ENCODE data around the gene ASTN2.

Gene ASTN2

GRCh38 chr9:117414220-117414905, 494 bp downstream of the ASTN2 start:
- DNase-seq, result no peak

DNA sequence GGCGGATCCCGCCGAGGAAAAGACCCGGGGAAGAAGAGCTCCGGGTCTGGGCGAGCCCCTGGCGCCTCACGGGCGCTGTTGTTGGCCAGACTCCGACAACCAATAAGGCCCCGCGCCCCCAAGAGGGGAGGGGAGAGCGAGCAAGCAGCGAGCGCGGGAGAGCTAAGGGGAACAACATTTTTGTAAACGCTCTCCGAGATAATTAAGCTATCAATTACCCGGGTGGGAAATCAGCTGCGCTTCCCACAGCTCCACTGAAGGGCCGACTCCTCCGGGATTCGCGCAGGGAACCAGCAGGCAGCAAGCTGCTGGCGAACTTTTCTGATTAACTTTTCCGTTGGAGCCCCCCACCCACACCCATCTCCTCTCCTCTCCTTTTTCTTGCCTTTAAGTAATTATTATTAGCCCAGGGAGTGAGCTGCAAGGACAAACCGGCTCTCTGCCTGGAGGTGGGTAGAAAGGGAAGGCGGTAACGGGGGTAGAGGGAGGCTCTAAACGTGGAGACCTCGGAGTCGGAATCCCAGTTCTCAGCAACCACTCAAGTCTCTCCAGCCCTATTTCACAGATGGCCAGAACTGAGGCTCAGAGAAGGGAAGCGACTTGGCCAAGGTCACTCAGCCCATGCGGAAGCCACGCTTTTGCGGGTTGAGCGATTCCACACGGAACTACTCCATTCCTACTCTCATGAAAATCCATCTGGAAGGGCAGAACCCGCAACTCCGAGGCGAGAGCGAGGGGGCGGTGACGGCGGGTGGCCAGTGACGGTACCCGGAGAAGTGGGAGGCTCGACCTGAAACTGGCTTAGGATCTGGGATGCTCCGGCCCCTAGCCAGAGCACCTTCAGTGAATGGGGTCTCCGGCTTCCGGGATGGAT, 1.3 kb downstream of the ASTN2 start:
- no peak for DNase-seq

DNA sequence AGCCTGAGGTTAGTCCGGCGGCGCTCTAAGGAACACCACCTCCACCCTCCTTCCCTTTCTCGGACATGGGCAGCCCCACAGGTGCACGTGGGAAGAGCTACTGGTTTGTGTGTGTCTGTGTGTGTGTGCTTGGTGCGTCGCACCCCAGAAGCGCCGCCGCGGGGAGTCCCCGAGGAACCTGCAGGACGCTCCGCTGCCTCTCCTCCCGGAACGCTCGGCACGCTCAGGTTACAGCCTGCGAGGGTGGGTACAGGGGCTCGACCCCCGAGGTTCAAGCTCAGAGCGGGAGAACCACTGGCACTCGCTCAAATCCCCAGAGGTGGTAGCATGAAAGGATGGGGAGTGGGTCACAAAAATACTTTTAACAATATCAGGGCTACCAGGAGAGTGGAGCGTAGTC, 2.0 kb downstream of the ASTN2 start:
- no peak for DNase-seq

- DNase-seq, result no peak
Observed at GRCh38 chr9:117412006-117412715, 2.7 kb downstream of the ASTN2 start.

- DNase-seq, result no peak
Observed at GRCh38 chr9:117411547-117411946, 3.3 kb downstream of the ASTN2 start.

DNA sequence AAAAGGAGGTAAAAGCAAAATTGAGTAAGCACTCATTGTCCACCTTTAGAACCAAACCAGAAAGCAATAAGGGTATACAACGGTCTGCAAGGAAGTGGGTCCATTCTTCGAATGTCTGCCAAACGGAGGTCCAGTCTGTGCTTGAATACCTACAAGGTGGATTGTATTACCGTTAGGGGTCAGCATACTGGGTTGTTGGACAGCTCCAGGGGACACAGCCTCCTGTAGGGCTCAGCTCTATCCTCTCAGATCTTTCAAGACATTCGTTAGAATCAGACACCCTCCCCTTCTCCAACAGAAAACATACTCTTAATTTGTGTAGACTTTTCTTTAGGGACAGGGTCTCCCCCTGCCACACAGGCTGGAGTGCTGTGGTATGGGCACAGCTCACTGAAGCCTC, 5.5 kb downstream of the ASTN2 start:
- no peak for DNase-seq

DNA sequence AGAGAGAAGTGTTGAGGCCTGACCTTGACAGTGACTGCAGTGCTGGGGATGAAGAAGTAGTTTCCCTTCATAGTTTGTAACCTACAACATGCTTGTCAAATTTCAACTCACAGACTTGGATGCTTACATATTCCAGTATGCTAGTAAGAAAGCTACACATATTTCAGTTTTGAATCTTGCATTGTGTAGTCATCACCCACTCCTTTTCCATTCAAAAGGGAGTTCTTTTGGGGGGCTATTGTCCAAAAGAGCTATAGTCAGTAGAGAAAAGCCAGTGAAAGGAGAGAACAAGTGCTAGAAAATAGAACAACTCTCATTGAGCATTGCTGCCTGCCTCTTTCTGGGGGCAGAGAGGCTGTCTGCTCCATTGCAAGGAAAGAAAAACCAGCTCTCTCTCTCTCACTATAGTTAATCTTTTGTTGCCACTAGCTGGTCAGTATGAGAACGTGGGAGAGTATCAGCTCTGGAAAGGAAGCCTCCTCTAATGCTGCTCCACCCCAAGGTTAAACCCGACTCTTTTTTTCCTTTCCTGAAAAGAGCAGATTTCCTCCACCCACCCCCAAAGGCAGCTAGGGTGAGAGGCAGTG, 7.3 kb downstream of the ASTN2 start:
- DNase-seq, result no peak

DNA sequence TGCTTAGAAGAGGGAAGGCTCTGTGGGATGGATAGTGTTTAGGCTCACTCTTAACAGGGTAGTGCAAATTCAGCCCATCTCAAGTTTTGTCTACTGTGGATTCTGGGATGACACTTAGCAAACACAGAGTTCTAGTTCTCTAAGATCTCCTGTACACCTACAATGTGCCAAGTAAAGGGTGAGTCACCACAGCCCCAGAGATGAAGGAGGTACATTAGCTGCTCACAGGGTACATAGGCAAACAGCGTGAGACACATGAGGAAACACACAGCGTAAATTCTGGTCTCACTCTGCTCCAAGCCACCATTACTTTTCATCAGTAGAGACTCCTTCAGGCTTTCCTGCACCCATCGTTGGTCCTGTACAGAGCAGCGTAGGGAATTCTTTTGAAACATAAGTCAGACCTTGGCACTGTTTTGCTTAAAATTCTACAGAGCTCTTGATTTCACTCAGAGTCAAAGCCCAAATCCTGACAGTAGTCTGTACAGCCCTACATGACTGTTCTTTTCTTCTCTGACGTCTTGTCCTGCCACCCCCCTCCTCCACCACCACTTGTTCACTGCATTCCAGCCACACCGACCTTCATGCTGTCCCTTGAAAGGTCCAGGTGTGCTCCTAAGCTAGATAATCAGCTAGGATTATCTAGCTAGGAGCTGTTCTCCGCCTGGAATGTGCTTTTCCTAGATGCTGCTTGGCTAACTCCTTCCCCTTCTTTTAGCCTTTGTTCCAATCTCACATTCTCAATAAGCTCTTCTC, 8.7 kb downstream of the ASTN2 start:
- no peak for DNase-seq

DNA sequence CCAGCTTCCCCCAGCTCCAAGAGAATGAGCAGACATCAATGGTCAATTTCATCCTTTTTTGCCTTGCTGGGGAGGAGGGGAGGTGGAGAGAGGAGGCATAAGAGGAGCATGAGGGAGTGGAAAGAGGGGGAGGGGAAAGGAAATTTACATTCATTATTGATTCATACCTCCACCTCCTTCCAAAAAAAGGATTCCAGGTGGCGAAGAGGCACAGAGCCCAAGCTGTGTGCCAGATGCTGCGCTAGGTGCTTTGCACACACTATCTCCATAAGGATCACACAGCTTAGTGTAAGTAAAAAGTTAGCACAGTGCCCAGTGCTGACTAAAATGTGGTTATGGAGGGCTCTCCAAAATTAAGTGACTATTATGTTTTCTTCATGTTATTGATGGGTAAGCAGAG, 11.0 kb downstream of the ASTN2 start:
- no peak for DNase-seq

- DNase-seq, result no peak
Observed at GRCh38 chr9:117403403-117403811, 11.4 kb downstream of the ASTN2 start.

- DNase-seq, result no peak
Observed at GRCh38 chr9:117400171-117400570, 14.7 kb downstream of the ASTN2 start.

GRCh38 chr9:117395151-117395650, 19.7 kb downstream of the ASTN2 start:
- DNase-seq, result no peak

- no peak for DNase-seq
Observed at GRCh38 chr9:117394655-117395054, 20.2 kb downstream of the ASTN2 start.

DNA sequence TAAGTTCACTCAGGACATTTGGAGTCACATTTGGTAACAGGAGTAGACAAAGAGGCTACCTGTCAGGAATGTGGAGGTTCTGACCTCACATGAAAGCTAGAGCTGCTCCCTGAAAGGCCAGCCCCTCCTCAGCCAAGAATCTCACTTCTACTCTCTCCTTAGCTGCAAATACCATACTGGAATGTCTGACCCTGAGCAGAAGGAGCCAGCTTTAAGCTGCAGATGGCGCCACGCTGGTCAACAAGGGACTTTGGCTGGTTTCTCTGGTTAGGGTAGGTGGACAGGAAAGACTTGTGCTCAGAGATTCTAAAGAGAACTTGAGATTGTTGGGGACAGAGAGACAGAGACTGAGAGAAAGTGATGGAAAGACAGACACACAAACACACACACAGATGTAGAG, 21.9 kb downstream of the ASTN2 start:
- DNase-seq, result no peak

- no peak for DNase-seq
Observed at GRCh38 chr9:117387422-117387821, 27.4 kb downstream of the ASTN2 start.

- DNase-seq, result no peak
Observed at GRCh38 chr9:117379341-117379740, 35.5 kb downstream of the ASTN2 start.

DNA sequence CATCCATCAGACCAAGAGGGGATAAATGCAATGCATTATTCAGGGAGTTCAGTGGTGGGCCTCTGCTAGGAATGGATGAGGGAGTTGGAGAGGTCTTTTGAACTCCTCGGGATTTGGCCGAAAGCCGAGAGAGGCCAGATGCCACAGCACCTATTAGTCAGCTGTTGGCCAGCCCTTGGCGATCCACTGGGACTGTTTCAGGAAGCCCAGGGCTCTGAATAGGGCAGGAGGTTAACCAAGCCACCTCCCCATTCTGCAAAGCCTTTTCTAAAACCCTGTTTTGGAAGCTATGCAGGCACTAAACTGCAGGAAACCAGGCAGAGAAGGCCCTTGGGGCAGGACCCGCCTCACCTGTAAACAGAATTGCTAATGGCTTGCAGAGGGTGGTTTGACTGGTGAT, 37.8 kb downstream of the ASTN2 start:
- DNase-seq, result no peak

GRCh38 chr9:117375956-117376355, 38.9 kb downstream of the ASTN2 start:
- no peak for DNase-seq

DNA sequence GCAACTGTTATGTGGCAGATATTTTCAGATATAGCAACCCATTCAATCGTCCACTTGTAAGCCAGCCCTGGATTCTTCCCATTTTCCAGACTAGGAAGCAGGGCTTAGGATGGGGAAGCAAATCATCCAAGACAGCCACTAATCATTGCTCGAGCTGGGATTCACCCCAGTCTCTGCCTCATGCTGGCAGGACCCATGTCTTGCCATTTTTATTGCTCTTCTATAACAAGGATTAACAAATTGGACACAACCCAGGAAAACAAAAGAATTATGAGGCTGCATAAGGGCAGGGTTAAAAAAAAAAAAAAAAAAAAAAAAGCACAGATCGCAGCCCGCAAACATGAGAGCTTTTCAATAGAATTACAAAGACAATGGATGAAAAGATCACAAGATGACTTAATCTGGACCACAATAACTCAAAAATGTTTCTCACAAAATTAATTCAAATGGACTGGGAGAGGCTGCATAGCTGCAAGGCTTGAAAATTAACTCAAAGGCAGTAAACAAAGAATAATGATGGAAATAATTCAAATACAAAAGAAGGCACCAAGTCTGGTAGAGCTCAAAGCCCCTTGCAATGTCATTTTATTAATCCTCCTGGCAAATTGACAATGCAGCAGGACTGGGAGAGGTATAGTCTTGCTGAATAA, 40.7 kb downstream of the ASTN2 start:
- DNase-seq, result no peak

- DNase-seq, result no peak
Observed at GRCh38 chr9:117368684-117369230, 46.1 kb downstream of the ASTN2 start.

GRCh38 chr9:117365438-117365837, 49.4 kb downstream of the ASTN2 start:
- DNase-seq, result no peak

DNA sequence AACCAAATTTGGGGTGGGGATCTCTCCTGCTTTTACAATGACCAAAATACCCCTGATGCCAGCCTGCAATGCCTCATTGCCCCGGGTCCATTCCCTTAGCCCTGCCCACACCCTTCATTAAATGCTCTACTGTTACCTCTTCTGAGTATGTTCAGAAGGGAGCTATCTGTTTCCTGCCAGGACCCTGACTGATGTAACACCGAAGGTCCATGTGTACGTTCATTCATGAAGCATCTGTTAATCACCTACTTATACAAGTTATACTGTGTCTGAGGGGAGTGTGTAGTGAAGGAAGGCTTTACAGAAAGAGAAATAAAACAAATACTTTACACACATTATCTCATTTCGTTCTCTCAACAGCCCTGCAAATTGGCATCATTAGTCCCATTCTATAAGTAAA, 51.9 kb downstream of the ASTN2 start:
- no peak for DNase-seq

Measured in SW 1271 (cell line).